Neural crest cell (in vitro differentiated cells): ENCODE measurements around the gene COL23A1. TPM values are rescaled to one million over a fixed set of nuclear protein-coding genes. Genes with fewer than 3 reads are reported as not detected.

Experiments used
- DNase-seq: peaks from one replicate; pipeline ENCODE4 v3.0.0; 2021; ENCODE audit warnings: low read depth, mixed read lengths, low spot score
- H3K27ac Mint-ChIP-seq: one replicate; pipeline ENCODE4 v1.8.0; 2021; ENCODE audit warnings: mild to moderate bottlenecking, mixed read lengths; ENCODE audit not compliant: unreplicated experiment
- H3K27me3 Mint-ChIP-seq: 2 replicates; pipeline ENCODE4 v1.8.0; 2021; ENCODE audit warnings: low read depth, mild to moderate bottlenecking, mixed read lengths
- H3K36me3 Mint-ChIP-seq: 2 replicates; pipeline ENCODE4 v1.8.0; 2021; ENCODE audit warnings: low read depth, mild to moderate bottlenecking, mixed read lengths
- H3K4me1 Mint-ChIP-seq: 2 replicates; pipeline ENCODE4 v1.8.0; 2021; ENCODE audit warnings: mixed read lengths
- H3K4me3 Mint-ChIP-seq: one replicate; pipeline ENCODE4 v1.8.0; 2021; ENCODE audit warnings: mild to moderate bottlenecking, mixed read lengths
- H3K9me3 Mint-ChIP-seq: 2 replicates; pipeline ENCODE4 v1.8.0; 2021; ENCODE audit warnings: mixed read lengths
- total RNA-seq: library from RNA; stranded (reverse); gene quantifications from 2 replicates; pipeline ENCODE4 v1.2.1, GENCODE V29; 2021
- TF ChIP-seq, protein P1 (sequence below): fragments of 200-600 bp; sonication (generic); conservative IDR thresholded peaks from 2 replicates; pipeline ENCODE4 v1.5.0; 2021; ENCODE audit warnings: antibody characterized with exemption, mild to moderate bottlenecking

COL23A1 gene
- total RNA-seq, 1 donor from 2014 or later, result 33.7 TPM

GRCh38 chr5:178359738-178360137, 230.5 kb downstream of the COL23A1 start:
- H3K9me3 Mint-ChIP-seq, result no peaks in the 10 kb centered on the region
- H3K4me3 Mint-ChIP-seq, result peak overlapping the region; percentile 20
- TF ChIP-seq, protein P1, sequence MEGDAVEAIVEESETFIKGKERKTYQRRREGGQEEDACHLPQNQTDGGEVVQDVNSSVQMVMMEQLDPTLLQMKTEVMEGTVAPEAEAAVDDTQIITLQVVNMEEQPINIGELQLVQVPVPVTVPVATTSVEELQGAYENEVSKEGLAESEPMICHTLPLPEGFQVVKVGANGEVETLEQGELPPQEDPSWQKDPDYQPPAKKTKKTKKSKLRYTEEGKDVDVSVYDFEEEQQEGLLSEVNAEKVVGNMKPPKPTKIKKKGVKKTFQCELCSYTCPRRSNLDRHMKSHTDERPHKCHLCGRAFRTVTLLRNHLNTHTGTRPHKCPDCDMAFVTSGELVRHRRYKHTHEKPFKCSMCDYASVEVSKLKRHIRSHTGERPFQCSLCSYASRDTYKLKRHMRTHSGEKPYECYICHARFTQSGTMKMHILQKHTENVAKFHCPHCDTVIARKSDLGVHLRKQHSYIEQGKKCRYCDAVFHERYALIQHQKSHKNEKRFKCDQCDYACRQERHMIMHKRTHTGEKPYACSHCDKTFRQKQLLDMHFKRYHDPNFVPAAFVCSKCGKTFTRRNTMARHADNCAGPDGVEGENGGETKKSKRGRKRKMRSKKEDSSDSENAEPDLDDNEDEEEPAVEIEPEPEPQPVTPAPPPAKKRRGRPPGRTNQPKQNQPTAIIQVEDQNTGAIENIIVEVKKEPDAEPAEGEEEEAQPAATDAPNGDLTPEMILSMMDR, result no peak
- no peaks in the 10 kb centered on the region for H3K36me3 Mint-ChIP-seq
- DNase-seq, result no peak
- H3K27me3 Mint-ChIP-seq, result no peaks in the 10 kb centered on the region
- H3K4me1 Mint-ChIP-seq, result peaks cover 85% of the 10 kb centered on the region
- H3K27ac Mint-ChIP-seq, result peak overlapping the region; percentile 95

DNA sequence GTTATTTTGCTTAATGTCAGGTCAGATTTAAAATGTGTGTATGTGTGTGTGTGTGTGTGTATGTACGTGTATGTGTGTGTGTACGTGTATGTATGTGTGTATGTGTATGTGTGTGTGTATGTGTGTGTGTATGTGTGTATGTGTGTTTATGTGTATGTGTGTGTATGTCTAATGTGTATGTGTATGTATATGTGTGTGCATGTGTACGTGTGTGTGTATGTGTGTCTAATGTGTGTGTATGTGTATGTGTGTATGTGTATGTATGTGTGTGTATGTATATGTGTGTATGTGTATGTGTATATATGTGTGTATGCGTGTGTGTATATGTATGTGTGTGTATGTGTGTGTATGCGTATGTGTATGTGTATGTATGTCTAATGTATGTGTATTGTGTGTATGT, 232.5 kb downstream of the COL23A1 start:
- H3K27ac Mint-ChIP-seq, result peak overlapping the region; percentile 31
- TF ChIP-seq, protein P1, result no peak
- no peak for DNase-seq
- no peaks in the 10 kb centered on the region for H3K27me3 Mint-ChIP-seq
- peaks cover 91% of the 10 kb centered on the region for H3K4me1 Mint-ChIP-seq
- H3K9me3 Mint-ChIP-seq, result no peaks in the 10 kb centered on the region
- H3K36me3 Mint-ChIP-seq, result no peaks in the 10 kb centered on the region
- peak overlapping the region; percentile 68 for H3K4me3 Mint-ChIP-seq

DNA sequence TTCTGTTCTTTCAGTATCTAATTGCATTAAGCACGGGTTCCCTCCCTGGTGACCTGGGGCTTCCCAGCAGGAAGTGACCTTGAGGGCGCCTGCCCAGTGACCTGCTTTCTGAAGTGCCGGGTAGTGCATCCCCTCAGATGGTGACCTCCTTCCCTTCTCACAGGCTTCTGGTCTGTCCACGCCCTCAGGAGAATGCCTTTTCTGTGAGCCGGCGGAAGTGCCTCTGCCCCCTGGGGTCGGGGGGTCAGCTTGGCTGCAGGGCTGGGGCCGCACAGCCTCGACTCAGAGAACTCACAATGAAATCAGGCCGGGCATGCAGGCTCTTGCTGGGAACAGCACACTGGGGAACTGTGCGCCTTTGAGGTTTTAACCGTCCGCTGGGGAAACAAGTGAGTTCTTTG, 233.1 kb downstream of the COL23A1 start:
- no peaks in the 10 kb centered on the region for H3K36me3 Mint-ChIP-seq
- no peaks in the 10 kb centered on the region for H3K9me3 Mint-ChIP-seq
- DNase-seq, result peak; percentile 85
- H3K27ac Mint-ChIP-seq, result peak overlapping the region; percentile 94
- peaks cover 92% of the 10 kb centered on the region for H3K4me1 Mint-ChIP-seq
- TF ChIP-seq, protein P1, result no peak
- H3K27me3 Mint-ChIP-seq, result no peaks in the 10 kb centered on the region
- peak overlapping the region; percentile 68 for H3K4me3 Mint-ChIP-seq

GRCh38 chr5:178356431-178356872, 233.7 kb downstream of the COL23A1 start:
- Mint-ChIP-seq H3K27ac (peak overlapping the region; percentile 94), H3K27me3 (no peaks in the 10 kb centered on the region), H3K9me3 (no peaks in the 10 kb centered on the region), H3K36me3 (no peaks in the 10 kb centered on the region), H3K4me3 (peak overlapping the region; percentile 68), H3K4me1 (peaks cover 94% of the 10 kb centered on the region)
- DNase-seq, result peak; percentile 46
- TF ChIP-seq, protein P1, result no peak

GRCh38 chr5:178355671-178356070, 234.5 kb downstream of the COL23A1 start:
- H3K27me3 Mint-ChIP-seq, result no peaks in the 10 kb centered on the region
- DNase-seq, result no peak
- H3K9me3 Mint-ChIP-seq, result no peaks in the 10 kb centered on the region
- H3K27ac Mint-ChIP-seq, result no peak overlapping the region
- peaks cover 94% of the 10 kb centered on the region for H3K4me1 Mint-ChIP-seq
- no peaks in the 10 kb centered on the region for H3K36me3 Mint-ChIP-seq
- TF ChIP-seq, protein P1, result no peak
- H3K4me3 Mint-ChIP-seq, result peak overlapping the region; percentile 68
